Measurements from ENCODE around the gene VCPKMT.

DNA sequence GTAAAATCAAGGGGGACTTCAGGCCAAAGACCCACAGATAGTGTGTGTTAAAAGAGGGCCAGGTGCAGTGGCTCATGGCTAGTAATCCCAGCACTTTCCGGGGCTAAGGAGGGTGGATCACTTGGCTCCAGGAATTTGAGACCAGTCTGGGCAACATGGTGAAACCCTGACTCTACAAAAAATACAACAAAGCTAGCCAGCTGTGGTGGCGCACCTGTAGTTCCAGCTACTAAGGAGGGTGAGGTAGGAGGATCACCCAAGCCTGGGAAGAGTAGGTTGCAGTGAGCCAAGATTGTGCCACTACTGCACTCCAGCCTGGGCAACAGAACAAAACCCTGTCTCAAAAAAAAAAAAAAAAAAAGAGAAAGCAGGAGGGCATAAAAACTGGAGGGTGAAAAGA, 8.5 kb downstream of the VCPKMT start:
- no peak for TF ChIP-seq EZH2 (IDR thresholded peaks at IDR 0.05; ENCODE audit: low read length, unreplicated experiment)
- TF ChIP-seq, protein P1, sequence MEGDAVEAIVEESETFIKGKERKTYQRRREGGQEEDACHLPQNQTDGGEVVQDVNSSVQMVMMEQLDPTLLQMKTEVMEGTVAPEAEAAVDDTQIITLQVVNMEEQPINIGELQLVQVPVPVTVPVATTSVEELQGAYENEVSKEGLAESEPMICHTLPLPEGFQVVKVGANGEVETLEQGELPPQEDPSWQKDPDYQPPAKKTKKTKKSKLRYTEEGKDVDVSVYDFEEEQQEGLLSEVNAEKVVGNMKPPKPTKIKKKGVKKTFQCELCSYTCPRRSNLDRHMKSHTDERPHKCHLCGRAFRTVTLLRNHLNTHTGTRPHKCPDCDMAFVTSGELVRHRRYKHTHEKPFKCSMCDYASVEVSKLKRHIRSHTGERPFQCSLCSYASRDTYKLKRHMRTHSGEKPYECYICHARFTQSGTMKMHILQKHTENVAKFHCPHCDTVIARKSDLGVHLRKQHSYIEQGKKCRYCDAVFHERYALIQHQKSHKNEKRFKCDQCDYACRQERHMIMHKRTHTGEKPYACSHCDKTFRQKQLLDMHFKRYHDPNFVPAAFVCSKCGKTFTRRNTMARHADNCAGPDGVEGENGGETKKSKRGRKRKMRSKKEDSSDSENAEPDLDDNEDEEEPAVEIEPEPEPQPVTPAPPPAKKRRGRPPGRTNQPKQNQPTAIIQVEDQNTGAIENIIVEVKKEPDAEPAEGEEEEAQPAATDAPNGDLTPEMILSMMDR (conservative IDR thresholded peaks at IDR 0.05; ENCODE audit: low read depth, low read length), result no peak

Data from PC-3 (cell line).